ENCODE results near the gene SVOP. TPM values are rescaled to one million over a fixed set of nuclear protein-coding genes. Genes with fewer than 3 reads are reported as not detected.

SVOP gene
- polyA plus RNA-seq, 3 donors, result not detected

GRCh38 chr12:108858311-108859074, 162.4 kb downstream of the SVOP start:
- peaks cover 0 to under 1% of the 10 kb centered on the region in 2 donors for H3K36me3 ChIP-seq (replicated peaks in 1 of 2; ENCODE audit: control insufficient read depth in 1 of 2, insufficient read depth in 2 of 2, low read length in 2 of 2)
- Mint-ChIP-seq H3K27ac (peak overlapping the region; percentile 89 to 96 (median 93)), H3K4me3 (peak overlapping the region; percentile 87 to 91), H3K9me3 (peaks cover 0 to 4% (median 0%) of the 10 kb centered on the region in 7 donors), H3K36me3 (peaks cover 20 to 27% of the 10 kb centered on the region in 2 donors), H3K4me1 (peaks cover 81% of the 10 kb centered on the region), H3K27me3 (ENCODE audit: low read depth in 3 of 3) (peaks cover 0 to 2% (median 0%) of the 10 kb centered on the region in 3 donors)
- peak overlapping the region; percentile 26 to 86 for H3K27ac ChIP-seq (ENCODE audit: low read depth in 1 of 2, low read length in 2 of 2)
- peaks cover 83 to 92% of the 10 kb centered on the region in 2 donors for H3K4me1 ChIP-seq (ENCODE audit: control insufficient read depth in 1 of 2, insufficient read depth in 2 of 2, low read length in 2 of 2)
- peaks cover 34% of the 10 kb centered on the region for H3K79me2 ChIP-seq (ENCODE audit: insufficient read depth, low read length)
- peak overlapping the region; percentile 55 for H2AFZ ChIP-seq (ENCODE audit: insufficient read depth, low read depth, low read length, poor library complexity, severe bottlenecking)
- intact Hi-C loops (cut with micrococcal nuclease), result loop anchor here (5.0 to 10.0 kb wide), 6 partner anchors 36 to 989 kb away; partner anchors contain the start of genes ALKBH2 (in 1 of the 2), CORO1C (in 1 of the 2), ISCU (in 1 of the 2) and SART3 (in 1 of the 2)
- H3K4me3 ChIP-seq (replicated peaks in 1 of 3; ENCODE audit: low read depth in 2 of 3, low read length in 3 of 3), result peak overlapping the region; percentile 40 to 72 (median 47)
- DNase-seq, result no peak
- 4% methylated on average over 4 of the region's 18 CpGs for WGBS (ENCODE audit: insufficient coverage)
- H3K27me3 ChIP-seq (ENCODE audit: control insufficient read depth in 2 of 2, insufficient read depth in 2 of 2, low read length in 2 of 2), result no peaks in the 10 kb centered on the region
- no peak for TF ChIP-seq CTCF (IDR thresholded peaks at IDR 0.05)
- H3K4me2 ChIP-seq (replicated peaks; ENCODE audit: extremely low read depth, low read length, poor library complexity, severe bottlenecking), result peak overlapping the region; percentile 76
- H3K9me3 ChIP-seq (replicated peaks in 1 of 2; ENCODE audit: control insufficient read depth in 1 of 2, insufficient read depth in 1 of 2, low read length in 2 of 2), result no peaks in the 10 kb centered on the region
- peaks cover 10% of the 10 kb centered on the region for H4K20me1 ChIP-seq (ENCODE audit: insufficient read depth, low read length)
- H3K9ac ChIP-seq (ENCODE audit: insufficient read depth, low read length, poor library complexity, severe bottlenecking), result peak overlapping the region; percentile 80

Small RNAs within 50 kb of the gene (small RNA-seq; reads per million reads assigned to genes)
- gene AC190387.1 (ENCODE audit: insufficient read length, low read depth) (not detected), gene RNA5SP372 (ENCODE audit: insufficient read length, low read depth) (not detected), gene RNU6-361P (ENCODE audit: insufficient read length, low read depth) (not detected)

Other genes starting within 250 kb of the SVOP start
- gene SSH1, start 163.5 kb downstream of the SVOP start, polyA plus RNA-seq, result 10 to 100 TPM in 1 of 3 donors, 1 to 10 TPM in 2; 5.2 to 13.1 (median 8.7) TPM
- not detected for gene DAO, start 141.0 kb downstream of the SVOP start, polyA plus RNA-seq
- gene USP30, start 31.5 kb upstream of the SVOP start, polyA plus RNA-seq, result 1 to 10 TPM; 4.5 to 8.2 (median 6.8) TPM
- gene ALKBH2, start 72.4 kb upstream of the SVOP start, polyA plus RNA-seq, result 10 to 100 TPM in 1 of 3 donors, 1 to 10 TPM in 2; 3.7 to 13.0 (median 4.5) TPM
- 1 to 10 TPM; 1.1 to 2.1 (median 2.0) TPM for gene UNG, start 76.5 kb upstream of the SVOP start, polyA plus RNA-seq
- 1 to 10 TPM in 2 of 3 donors, under 1 TPM in 1; 0.14 to 5.0 (median 1.9) TPM for gene ACACB, start 95.5 kb upstream of the SVOP start, polyA plus RNA-seq

All from CD14-positive monocyte (primary cell).